ENCODE results near the gene FHIT.

The FHIT gene

DNA sequence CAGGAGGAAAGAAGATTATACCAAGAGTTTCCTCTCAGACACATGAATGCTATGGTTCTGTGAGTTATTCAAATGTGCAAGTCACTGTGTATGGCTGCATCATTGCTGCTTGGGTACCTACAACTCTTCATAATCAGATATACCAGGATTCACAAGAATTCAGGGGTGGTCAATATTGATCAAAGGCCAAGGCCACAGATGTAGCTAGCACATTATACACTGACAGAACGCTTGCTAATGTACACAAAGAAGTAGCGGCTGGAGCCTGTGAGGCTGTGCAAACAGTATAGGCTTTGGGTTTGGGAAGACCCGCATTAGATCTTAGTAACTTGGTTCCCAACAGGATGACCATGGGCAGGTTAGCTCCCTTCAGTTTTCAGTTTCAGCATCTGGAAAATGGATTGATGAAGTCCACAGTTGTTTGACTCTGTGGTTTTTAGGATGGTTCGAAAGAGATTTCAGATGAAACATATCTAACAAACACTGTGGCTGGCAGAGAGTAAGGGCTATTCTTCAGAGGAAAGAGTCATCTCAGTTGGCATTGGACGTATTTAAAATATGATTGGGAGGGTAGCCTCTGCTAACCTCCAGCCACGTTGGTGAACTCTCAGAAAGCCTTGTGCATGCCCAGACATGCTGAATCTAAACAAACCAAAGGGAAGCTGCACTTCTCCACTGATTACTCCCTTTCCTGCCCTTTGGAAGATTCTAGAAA, 1452.7 kb downstream of the FHIT start:
- no peak for DNase-seq

- no peak for DNase-seq
Measured at GRCh38 chr3:59797533-59797932, 1453.7 kb downstream of the FHIT start.

- no peak for DNase-seq
Measured at GRCh38 chr3:59796456-59796855, 1454.8 kb downstream of the FHIT start.

DNA sequence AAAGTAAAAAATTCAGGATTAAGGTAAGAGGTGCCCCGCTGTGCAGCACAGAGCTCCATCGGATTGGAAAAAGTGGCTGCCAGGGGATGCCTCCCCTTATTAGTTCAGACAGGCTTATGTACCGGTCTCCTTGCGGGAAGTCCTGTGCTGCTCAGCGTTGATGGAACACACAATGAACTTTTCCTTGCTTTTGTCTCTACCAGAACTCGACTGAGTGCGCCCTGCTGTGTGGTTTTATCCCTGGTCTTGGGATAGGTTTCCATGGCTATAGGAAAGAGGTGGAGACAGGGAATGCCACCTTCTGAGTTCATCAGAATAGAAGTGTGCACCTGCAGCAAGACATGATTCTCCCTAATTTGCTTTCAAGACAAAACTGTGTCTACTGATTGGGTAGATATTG, 1455.5 kb downstream of the FHIT start:
- DNase-seq: no peak

DNA sequence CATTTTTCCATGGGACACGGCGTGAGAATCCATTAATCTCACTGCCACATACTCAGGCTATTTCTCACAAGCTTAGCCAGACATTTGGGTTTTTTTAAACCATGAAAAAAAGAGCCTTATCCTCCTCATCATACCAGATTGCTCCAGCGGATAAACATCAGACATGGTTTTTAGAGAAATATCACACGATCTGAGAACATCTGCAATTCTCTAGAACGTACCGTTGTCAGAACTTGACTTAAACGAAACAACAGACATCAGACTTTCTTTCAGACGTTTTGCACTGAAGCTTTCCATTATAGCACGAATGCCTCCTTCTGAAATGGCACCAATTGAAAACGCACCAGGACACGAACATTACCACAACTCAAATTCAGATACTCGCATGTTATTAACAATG, 1457.3 kb downstream of the FHIT start:
- DNase-seq: no peak

- DNase-seq: no peak
Measured at GRCh38 chr3:59791774-59792308, 1459.4 kb downstream of the FHIT start.

DNA sequence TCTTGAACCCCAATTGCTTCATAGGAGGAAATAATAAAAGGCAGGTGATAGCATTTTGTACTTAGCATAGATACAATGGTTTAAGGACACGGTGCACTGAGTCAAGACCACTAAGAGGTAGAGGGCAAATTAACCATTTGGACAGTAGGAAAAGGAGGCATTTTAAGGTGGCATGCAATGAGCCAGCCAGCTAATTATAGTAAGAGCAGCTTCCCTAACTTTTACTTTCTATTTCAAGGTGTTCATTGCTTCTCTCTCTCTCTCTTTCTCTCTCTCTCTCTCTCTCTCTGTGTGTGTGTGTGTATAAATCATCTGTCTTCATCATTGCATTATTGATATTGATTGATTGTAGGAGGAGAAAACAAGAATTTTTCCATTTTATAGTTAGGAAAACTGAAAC, 1461.0 kb downstream of the FHIT start:
- DNase-seq: no peak

DNA sequence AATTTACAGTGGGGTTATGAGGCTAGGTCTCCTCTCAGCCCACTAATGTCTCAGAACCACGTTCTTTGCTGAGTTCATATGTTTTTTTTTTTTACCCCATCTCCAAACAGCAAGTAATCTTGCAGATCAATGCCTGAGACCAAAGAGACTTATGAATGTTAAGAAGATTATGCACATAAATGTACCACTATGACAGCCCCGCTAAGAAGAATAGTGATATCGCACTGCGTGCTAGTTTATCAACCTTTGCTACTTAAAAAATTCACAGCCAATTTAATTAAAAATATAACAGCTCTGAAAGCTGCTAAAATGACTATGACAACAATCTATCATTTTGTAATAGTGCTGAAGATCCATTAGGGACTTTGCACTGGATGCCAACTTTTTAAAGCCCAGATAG, 1462.5 kb downstream of the FHIT start:
- DNase-seq: no peak

- DNase-seq: no peak
Measured at GRCh38 chr3:59788133-59788532, 1463.1 kb downstream of the FHIT start.

GRCh38 chr3:59786374-59786773, 1464.9 kb downstream of the FHIT start:
- no peak for DNase-seq

DNA sequence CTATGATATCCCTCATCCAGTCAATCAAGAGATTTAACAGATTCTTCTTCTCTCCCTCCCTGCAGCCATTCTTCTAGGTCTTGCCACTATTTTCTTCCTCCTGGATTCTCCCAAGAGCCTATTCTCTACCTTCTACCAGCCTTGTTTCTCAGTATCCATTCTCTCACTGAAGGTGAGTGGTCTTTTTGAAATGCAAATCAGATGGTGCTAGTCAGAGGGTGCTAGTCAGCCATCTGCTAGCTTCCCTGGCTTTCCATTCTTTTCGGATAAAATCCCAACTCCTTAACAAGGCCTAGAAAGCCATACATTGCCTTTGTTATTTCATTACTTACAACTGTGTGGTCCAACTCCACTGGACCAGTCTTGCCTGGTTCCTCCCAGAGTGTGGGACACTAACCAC, 1467.1 kb downstream of the FHIT start:
- DNase-seq: no peak

DNA sequence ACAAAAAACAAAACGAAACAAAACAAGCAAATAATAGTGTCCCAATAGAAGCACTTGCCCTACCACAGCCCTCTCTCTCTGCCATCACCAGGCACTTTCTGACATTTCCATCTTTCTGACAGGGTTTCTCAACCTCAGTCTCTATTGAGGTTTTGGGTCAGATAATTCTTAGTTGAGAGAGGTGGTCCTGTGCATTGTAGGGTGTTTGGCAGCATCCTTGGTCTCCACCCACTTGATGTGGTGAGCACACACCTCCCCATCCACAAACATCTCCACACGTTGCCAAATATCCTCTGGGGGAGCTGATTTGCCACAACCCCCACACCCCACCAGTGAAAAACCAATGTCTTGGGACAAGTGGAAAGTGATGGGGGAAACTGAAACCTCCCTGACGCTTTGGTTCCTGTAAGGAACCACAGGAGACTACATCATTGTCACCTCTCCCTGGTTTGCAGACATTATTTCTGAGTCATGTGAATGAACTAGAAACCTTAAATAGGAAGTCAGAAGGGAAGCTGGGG, 1467.7 kb downstream of the FHIT start:
- peak; percentile 48 for DNase-seq

DNA sequence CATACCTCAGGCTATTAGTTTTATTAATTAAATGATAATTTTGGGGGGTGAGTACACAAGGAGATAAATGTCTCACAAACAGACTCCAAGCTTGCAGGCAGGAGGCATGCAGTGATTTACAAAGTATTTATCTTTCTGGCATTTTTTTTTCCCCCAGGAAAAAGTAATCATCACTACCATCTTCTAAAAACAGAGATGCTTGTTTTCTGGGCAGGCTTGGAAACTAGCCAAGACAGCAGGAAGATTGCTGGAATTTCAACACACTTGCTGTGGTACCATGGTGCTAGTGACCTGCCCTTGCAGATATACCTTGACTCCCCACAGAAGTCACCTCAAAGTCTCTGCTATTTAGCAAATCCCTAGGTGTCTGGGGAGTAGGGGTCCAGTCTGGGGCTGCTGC, 1468.6 kb downstream of the FHIT start:
- DNase-seq: no peak

GRCh38 chr3:59780209-59780608, 1471.0 kb downstream of the FHIT start:
- DNase-seq: no peak

DNA sequence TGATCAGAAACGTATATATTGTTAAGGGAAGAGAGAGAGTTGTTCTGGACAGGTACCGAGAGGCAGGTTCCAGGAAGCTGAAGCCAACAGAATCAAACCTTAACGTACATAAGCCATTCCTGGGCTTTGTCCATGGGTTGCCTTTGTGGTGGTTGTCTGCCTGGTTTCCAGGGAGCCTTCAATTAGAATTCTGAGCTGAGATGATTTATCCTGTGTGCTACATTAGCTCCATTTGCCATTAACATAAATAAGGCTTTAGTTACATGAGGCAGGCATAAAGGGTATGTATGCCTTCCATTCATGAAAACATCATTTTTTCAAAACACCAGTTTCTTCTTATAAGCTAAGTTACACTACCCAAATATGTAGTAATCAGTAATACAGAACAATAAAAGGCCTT, 1472.0 kb downstream of the FHIT start:
- no peak for DNase-seq

- DNase-seq: no peak
Measured at GRCh38 chr3:59777667-59778077, 1473.6 kb downstream of the FHIT start.

GRCh38 chr3:59777066-59777465, 1474.2 kb downstream of the FHIT start:
- no peak for DNase-seq

GRCh38 chr3:59775761-59776325, 1475.4 kb downstream of the FHIT start:
- no peak for DNase-seq

- no peak for DNase-seq
Measured at GRCh38 chr3:59775106-59775505, 1476.1 kb downstream of the FHIT start.

- no peak for DNase-seq
Measured at GRCh38 chr3:59774634-59775033, 1476.6 kb downstream of the FHIT start.

GRCh38 chr3:59774000-59774399, 1477.3 kb downstream of the FHIT start:
- DNase-seq: no peak

GRCh38 chr3:59772416-59773408, 1478.5 kb downstream of the FHIT start:
- peak; percentile 29 for DNase-seq

GRCh38 chr3:59771768-59772181, 1479.5 kb downstream of the FHIT start:
- no peak for DNase-seq

All from stimulated activated CD4-positive, alpha-beta T cell treated with anti-CD3 and anti-CD28 coated beads, Interleukin-4, amount 100 ng/mL, for 24 hours (primary cell).